ENCODE data around the gene LMAN1L.
"Not testable (repeated sequence)": the region's sequence is repeated elsewhere in the genome, so short reads cannot be mapped to it uniquely, and the experiment has no call there.

GRCh38 chr15:74786081-74786480, 26.6 kb upstream of the LMAN1L start:
- not testable (repeated sequence) for TF ChIP-seq EZH2 (IDR thresholded peaks at IDR 0.05); FOXP2 (optimal IDR thresholded peaks at IDR 0.05; ENCODE audit: control extremely low read depth, extremely low read length, insufficient read depth)

Measured in SK-N-MC (cell line).